Panc1 (cell line): Measurements from ENCODE around the gene ZNF236.

Experiments used
- POLR2AphosphoS5 ChIP-seq: IDR thresholded peaks from 2 replicates; pipeline ENCODE4 v1.6.1; 2012; ENCODE audit warnings: mild to moderate bottlenecking, low read depth, low read length, moderate library complexity
- SIN3A ChIP-seq: IDR thresholded peaks from 2 replicates; pipeline ENCODE4 v1.6.1; 2012; ENCODE audit warnings: low read depth, mild to moderate bottlenecking, low read length, moderate library complexity, borderline replicate concordance; ENCODE audit not compliant: insufficient read depth
- TCF7L2 ChIP-seq: IDR thresholded peaks from 2 replicates; pipeline ENCODE4 v1.6.1; 2011; ENCODE audit warnings: mild to moderate bottlenecking, low read depth, low read length, inconsistent platforms
- TF ChIP-seq, protein P1 (sequence below): fragments of 450-650 bp; IDR thresholded peaks from 2 replicates; pipeline ENCODE4 v1.5.1; 2017; ENCODE audit warnings: mild to moderate bottlenecking
- TF ChIP-seq, protein P2 (sequence below), 2 experiments: IDR thresholded peaks; 2 replicates each; pipeline ENCODE4 v1.6.1; 2011 to 2012; ENCODE audit warnings: low read depth in 2 of 2, control low read depth in 1 of 2, low read length in 1 of 2, mild to moderate bottlenecking in 1 of 2, moderate library complexity in 1 of 2; ENCODE audit not compliant: insufficient read depth in 1 of 2

DNA sequence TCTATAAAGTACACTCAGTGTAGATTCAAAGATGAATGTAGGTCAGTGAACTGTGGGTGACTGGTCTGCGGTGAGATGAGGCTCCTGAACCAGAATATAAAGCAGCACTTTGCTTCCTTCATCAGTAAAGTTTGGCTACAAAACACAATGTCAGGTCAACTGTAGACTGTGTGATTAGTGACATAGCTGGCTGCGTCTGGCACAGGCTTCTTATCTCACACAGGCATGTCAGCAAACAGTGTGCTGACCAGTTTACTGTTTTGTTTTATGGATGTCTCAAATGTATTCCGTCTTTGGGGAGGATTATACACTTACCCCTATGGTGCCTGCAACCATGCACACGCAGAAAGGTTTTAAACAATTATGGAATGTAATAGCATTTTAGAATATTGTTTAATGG lies 87.1 kb downstream of the ZNF236 start:
- TF ChIP-seq, protein P1, sequence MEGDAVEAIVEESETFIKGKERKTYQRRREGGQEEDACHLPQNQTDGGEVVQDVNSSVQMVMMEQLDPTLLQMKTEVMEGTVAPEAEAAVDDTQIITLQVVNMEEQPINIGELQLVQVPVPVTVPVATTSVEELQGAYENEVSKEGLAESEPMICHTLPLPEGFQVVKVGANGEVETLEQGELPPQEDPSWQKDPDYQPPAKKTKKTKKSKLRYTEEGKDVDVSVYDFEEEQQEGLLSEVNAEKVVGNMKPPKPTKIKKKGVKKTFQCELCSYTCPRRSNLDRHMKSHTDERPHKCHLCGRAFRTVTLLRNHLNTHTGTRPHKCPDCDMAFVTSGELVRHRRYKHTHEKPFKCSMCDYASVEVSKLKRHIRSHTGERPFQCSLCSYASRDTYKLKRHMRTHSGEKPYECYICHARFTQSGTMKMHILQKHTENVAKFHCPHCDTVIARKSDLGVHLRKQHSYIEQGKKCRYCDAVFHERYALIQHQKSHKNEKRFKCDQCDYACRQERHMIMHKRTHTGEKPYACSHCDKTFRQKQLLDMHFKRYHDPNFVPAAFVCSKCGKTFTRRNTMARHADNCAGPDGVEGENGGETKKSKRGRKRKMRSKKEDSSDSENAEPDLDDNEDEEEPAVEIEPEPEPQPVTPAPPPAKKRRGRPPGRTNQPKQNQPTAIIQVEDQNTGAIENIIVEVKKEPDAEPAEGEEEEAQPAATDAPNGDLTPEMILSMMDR: no peak
- TF ChIP-seq POLR2AphosphoS5 (no peak), TCF7L2 (no peak), SIN3A (no peak)
- TF ChIP-seq, protein P2, sequence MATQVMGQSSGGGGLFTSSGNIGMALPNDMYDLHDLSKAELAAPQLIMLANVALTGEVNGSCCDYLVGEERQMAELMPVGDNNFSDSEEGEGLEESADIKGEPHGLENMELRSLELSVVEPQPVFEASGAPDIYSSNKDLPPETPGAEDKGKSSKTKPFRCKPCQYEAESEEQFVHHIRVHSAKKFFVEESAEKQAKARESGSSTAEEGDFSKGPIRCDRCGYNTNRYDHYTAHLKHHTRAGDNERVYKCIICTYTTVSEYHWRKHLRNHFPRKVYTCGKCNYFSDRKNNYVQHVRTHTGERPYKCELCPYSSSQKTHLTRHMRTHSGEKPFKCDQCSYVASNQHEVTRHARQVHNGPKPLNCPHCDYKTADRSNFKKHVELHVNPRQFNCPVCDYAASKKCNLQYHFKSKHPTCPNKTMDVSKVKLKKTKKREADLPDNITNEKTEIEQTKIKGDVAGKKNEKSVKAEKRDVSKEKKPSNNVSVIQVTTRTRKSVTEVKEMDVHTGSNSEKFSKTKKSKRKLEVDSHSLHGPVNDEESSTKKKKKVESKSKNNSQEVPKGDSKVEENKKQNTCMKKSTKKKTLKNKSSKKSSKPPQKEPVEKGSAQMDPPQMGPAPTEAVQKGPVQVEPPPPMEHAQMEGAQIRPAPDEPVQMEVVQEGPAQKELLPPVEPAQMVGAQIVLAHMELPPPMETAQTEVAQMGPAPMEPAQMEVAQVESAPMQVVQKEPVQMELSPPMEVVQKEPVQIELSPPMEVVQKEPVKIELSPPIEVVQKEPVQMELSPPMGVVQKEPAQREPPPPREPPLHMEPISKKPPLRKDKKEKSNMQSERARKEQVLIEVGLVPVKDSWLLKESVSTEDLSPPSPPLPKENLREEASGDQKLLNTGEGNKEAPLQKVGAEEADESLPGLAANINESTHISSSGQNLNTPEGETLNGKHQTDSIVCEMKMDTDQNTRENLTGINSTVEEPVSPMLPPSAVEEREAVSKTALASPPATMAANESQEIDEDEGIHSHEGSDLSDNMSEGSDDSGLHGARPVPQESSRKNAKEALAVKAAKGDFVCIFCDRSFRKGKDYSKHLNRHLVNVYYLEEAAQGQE (IDR thresholded peaks at IDR 0.05; ENCODE audit: insufficient read depth in 1 of 2, low read depth in 2 of 2, low read length in 1 of 2): no peak
